GM21717 (cell line): ENCODE results near the gene FAM171A2.
A peak's percentile ranks its signal among the peaks of the same experiment; 100 is the strongest.
"Not testable (repeated sequence)": the region's sequence is repeated elsewhere in the genome, so short reads cannot be mapped to it uniquely, and the experiment has no call there.

Experiments
- ATAC-seq: cut with Tn5 transposase; IDR thresholded peaks from one replicate; pipeline ENCODE4 v1.9.1; 2021; ENCODE audit warnings: mild to moderate bottlenecking, moderate library complexity; ENCODE audit not compliant: unreplicated experiment

FAM171A2 gene

GRCh38 chr17:44347206-44348055 lies 16.2 kb downstream of the FAM171A2 start:
- ATAC-seq = not testable (repeated sequence)

DNA sequence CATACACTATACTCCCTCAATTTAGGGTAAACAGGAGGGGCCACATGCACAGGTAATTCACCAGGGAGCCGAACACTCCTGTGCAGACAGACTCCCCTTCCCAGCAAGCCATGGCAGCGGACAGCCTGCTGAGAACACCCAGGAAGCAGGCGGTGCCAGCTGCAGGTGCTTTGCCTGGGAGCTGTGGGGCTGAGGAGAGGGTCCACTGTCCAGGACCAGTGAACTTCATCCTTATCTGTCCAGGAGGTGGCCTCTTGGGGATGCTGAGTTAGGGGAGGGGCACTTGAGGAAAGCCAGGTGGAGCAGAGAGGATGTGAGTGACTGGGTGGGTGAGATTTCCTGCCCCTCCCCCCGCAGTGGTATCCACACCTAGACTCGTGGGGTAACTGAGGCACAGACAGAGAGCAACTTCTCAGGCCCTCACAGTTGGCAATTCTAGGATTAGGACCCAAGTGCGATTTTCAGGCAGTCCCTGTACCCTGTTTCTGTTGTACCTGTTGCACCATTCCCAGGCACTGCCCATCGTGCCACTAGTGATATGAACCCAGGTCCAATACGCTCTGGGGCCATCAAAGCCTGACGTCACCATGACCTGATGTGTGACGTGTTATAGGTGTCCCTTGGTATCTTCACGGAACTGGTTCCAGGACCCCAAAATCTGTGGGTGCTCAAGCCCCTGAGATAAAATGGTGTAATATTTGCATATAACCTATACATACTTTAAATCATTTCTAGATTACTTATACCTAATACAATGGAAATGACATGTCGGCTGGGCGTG lies 17.4 kb downstream of the FAM171A2 start:
- no peak for ATAC-seq

DNA sequence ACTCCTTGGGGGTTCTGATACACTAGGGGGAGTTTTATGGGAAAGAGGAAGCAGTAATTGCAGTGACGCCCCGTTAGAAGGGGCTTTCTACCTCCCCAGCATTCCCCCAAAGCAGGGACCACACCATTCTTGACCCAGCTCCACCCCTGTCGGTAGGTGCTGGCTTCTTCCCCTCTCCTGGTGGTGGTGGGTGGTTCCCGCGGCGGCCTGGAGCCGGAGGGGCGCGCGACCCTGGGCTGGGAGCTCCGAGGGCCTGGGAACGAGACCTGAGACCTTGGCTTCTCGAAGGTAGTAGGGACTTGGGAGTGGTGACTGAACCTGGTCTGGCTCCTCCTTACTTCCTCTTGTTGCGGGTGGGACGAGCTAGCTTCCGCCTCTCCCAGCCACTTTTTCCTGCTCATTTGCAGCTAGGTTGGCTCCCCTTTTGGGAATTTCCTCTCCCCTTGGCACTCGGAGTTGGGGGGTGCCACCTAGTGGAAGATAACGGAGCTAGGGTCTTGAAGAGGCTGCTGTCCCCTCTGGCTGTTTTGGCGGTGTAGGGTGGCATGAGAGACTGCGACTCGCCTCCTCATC lies 18.1 kb downstream of the FAM171A2 start:
- ATAC-seq = peak; percentile 9

GRCh38 chr17:44344939-44345453 lies 18.7 kb downstream of the FAM171A2 start, which contains the start of gene GRN:
Gene GRN (plus strand): TSS chr17:44345302. CDS start chr17:44349165, 3,863 bp downstream.
- peak; percentile 44 for ATAC-seq

GRCh38 chr17:44343510-44344209 lies 20.0 kb downstream of the FAM171A2 start:
- no peak for ATAC-seq

- ATAC-seq = not testable (repeated sequence)
Observed at GRCh38 chr17:44340553-44340952, 23.1 kb downstream of the FAM171A2 start.

GRCh38 chr17:44338702-44339101 lies 25.0 kb downstream of the FAM171A2 start:
- ATAC-seq = no peak

- no peak for ATAC-seq
Observed at GRCh38 chr17:44335968-44336367, 27.7 kb downstream of the FAM171A2 start.

DNA sequence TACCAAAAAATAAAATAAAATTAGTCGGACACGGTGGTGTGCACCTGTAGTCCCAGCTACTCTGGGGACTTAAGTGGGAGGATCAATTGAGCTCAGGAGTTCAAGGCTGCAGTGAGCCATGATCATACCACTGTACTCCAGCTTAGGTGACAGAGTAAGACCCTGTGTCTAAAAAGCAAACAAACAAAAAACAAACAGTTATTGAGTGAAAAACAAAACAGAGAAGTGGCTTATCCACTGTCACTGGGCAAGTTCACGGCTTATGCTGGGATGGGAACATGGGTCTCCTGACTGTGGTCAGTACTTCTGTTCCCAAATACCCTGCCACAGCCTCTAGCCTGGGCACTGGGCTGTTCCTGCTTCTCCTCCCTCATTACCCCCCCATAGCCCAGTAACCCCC lies 28.1 kb downstream of the FAM171A2 start:
- ATAC-seq = no peak

- no peak for ATAC-seq
Observed at GRCh38 chr17:44334727-44335126, 28.9 kb downstream of the FAM171A2 start.

DNA sequence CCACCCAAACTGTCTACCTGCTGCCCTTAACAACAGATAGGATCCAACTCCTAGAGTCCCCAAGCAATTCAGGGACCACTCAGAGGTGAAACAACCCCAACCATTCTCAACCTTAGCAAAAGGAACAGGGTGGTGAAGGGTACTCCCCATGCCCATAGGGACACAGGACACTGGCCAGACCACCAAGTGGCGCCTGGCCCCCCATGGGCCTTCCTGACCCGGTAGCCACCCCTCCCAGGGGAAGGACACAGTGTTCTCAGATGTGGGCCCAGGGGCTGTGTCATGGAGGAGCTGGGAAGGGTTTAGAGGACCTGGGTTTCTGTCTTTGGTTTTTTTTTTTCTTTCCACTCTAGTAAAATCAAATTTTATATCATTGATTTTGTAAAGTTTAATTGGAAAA lies 29.3 kb downstream of the FAM171A2 start:
- ATAC-seq = no peak

- no peak for ATAC-seq
Observed at GRCh38 chr17:44333371-44333770, 30.3 kb downstream of the FAM171A2 start.

- ATAC-seq = no peak
Observed at GRCh38 chr17:44331249-44331760, 32.3 kb downstream of the FAM171A2 start.

DNA sequence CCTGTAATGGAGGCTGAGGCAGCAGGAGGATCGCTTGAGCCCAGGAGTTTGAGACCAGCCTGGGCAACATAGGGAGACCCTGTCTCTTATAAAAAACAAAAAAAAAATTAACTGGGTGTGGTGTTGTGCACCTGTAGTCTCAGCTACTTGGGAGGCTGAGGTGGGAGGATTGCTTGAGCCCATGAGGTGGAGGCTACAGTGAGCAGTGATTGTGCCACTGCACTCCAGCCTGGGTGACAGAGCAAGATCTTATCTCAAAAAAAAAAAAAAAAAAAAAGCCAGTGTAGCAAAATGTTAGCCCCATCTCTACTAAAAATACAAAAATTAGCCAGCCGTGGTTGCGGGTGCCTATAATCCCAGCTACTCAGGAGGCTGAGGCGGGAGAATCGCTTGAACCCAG lies 33.4 kb downstream of the FAM171A2 start:
- ATAC-seq = not testable (repeated sequence)

DNA sequence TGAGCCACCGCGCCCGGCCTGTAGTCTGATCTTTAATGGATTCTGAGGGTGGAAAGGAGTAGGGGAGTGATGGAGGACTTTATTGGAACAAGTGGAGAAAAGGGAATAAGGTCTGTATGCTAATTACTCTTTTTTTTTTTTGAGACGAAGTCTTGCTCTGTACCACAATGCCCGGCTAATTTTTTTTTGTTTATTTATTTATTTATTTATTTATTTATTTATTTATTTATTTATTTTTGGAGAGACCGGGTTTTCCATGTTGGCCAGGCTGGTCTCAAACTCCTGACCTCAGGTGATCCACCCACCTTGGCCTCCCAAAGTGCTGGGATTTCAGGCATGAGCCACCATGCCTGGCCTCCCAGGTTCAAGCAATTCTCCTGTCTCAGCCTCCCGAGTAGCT lies 34.1 kb downstream of the FAM171A2 start:
- ATAC-seq = not testable (repeated sequence)

- no peak for ATAC-seq
Observed at GRCh38 chr17:44327715-44328449, 35.8 kb downstream of the FAM171A2 start.

DNA sequence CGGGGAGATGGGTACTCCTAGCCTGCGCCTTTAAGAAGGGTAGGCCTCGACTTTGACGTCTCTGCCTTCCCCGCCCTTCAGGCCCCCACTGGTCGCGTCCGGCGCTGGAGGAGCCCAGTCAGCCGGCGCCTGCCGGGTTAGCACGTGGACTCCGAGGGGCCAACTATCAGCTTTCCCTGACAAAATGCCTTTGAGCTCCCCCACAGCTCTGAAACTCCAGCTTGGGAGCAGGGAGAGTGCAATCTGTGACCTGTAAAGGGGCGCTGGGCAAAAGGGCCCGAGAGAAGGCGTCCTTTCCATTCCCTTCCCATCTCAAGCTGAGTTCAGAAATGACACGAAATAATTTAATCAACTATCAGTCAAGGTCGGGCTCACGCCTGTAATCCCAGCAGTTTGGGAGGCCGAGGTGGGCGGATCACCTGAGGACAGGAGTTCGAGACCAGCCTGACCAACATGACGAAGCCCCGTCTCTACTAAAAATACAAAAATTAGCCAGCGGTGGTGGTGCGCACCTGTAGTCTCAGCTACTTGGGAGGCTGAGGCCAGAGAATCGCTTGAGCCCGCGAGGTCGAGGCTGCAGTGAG lies 36.7 kb downstream of the FAM171A2 start:
- peak; percentile 35 for ATAC-seq

- peak; percentile 48 for ATAC-seq
Observed at GRCh38 chr17:44324571-44325275, 38.9 kb downstream of the FAM171A2 start, which contains the start of gene SLC25A39. Gene SLC25A39 (minus strand): TSS chr17:44324823. CDS start chr17:44323562, 1,261 bp downstream.
